ENCODE data around the gene GALNT17. TPM values are rescaled to one million over a fixed set of nuclear protein-coding genes. Genes with fewer than 3 reads are reported as not detected.

Gene GALNT17
- total RNA-seq, 4 donors from 2014 or later = 51.1 to 95.6 (median 69.8) TPM

DNA sequence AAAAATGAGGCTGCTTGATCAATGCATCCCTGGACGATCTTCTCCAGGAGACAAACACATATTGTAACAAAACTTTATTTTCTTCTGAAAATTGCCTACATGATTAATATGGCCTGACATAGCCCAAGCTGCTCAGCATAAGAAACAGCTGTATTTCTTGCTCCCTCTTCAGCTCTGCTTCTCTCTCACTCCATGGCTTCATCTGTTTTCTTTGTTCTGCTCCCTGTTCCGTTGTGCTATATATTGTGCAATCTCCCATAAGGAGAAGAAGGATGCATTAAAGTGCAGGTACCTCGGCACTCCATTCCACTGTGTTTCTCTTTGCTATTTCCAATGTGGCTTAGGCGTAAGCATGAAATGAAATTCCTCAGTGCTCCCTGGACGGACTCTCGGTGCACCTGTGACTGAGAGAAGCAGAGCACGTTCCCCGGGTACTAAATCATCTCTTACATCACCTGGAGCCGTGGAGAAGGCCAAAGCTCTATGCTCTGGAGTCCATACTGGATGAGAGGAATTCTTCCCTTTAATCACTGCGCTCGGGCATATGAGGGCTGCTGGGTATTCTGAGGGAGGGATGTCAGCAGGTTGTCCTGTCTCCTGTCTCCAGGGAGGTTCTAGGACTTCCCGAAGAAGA lies 254.3 kb downstream of the GALNT17 start:
- Histone ChIP-seq H3K36me3 (peaks cover 0 to 12% (median 5%) of the 10 kb centered on the region in 4 donors), H3K27me3 (no peaks in the 10 kb centered on the region), H3K4me1 (no peaks in the 10 kb centered on the region), H3K4me3 (no peak overlapping the region), H3K27ac (replicated peaks in 1 of 4) (no peak overlapping the region), H3K9me3 (no peaks in the 10 kb centered on the region)
- TF ChIP-seq POLR2A (IDR thresholded peaks at IDR 0.05; ENCODE audit: low read depth) (no peak), EP300 (IDR thresholded peaks at IDR 0.05) (no peak), POLR2AphosphoS5 (IDR thresholded peaks at IDR 0.05) (no peak)
- TF ChIP-seq, protein P1, sequence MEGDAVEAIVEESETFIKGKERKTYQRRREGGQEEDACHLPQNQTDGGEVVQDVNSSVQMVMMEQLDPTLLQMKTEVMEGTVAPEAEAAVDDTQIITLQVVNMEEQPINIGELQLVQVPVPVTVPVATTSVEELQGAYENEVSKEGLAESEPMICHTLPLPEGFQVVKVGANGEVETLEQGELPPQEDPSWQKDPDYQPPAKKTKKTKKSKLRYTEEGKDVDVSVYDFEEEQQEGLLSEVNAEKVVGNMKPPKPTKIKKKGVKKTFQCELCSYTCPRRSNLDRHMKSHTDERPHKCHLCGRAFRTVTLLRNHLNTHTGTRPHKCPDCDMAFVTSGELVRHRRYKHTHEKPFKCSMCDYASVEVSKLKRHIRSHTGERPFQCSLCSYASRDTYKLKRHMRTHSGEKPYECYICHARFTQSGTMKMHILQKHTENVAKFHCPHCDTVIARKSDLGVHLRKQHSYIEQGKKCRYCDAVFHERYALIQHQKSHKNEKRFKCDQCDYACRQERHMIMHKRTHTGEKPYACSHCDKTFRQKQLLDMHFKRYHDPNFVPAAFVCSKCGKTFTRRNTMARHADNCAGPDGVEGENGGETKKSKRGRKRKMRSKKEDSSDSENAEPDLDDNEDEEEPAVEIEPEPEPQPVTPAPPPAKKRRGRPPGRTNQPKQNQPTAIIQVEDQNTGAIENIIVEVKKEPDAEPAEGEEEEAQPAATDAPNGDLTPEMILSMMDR (IDR thresholded peaks at IDR 0.05) = no peak
- DNase-seq (ENCODE audit: extremely low spot score) = no peak
- intact Hi-C loops (cut with DNase I) = no loop called here
- WGBS = 77% methylated on average over 12 of the region's 12 CpGs

DNA sequence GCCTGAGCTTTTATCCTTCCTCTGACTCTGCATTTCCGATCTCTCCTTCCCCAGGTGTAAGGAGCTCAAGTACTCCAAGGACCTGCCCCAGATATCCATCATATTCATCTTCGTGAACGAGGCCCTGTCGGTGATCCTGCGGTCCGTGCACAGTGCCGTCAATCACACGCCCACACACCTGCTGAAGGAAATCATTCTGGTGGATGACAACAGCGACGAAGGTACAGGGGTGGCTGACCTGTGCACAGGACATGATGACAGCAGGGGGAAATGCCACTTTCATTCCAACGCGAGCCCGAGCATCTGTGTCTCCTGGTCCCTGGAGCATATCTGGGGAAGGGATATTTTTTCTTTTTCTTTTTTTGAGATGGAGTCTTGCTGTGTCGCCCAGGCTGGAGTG lies 256.2 kb downstream of the GALNT17 start:
- intact Hi-C loops (cut with DNase I) = no loop called here

DNA sequence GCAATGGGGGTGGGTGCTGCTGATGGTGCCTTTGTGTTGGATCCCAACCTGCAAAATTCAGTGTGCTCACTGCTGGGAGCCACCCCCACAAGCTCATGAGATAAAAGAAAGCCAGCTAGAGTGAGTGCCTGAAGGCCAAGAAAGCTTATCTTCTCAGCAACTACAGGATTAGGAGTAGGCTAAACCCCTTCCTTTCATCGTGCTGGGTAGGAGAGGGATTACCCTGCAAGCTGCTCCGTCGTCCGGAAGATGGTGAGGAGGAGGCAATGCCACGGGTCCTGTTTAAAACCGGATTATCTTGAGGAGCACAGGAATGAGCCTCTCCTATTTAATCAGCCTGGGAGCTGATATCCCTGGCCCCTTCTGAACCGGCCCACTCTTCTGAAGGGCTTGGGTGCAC lies 258.0 kb downstream of the GALNT17 start:
- H3K27me3 ChIP-seq = no peaks in the 10 kb centered on the region
- H3K4me1 ChIP-seq = no peaks in the 10 kb centered on the region
- H3K9me3 ChIP-seq = no peaks in the 10 kb centered on the region
- intact Hi-C loops (cut with DNase I) = no loop called here
- no peak overlapping the region for H3K4me3 ChIP-seq
- DNase-seq (ENCODE audit: extremely low spot score) = no peak
- peaks cover 0 to 12% (median 5%) of the 10 kb centered on the region in 4 donors for H3K36me3 ChIP-seq
- whole genome bisulfite sequencing = 90% methylated on average over 7 of the region's 7 CpGs
- TF ChIP-seq POLR2A (IDR thresholded peaks at IDR 0.05; ENCODE audit: low read depth) = no peak
- TF ChIP-seq, protein P1 (IDR thresholded peaks at IDR 0.05) = no peak
- no peak for TF ChIP-seq POLR2AphosphoS5 (IDR thresholded peaks at IDR 0.05)
- no peak for TF ChIP-seq EP300 (IDR thresholded peaks at IDR 0.05)
- no peak overlapping the region for H3K27ac ChIP-seq (replicated peaks in 1 of 4)

More for the DNA sequence above, 256.2 kb downstream of the GALNT17 start:
- DNase-seq (ENCODE audit: extremely low spot score) = no peak
- 90% methylated on average over 14 of the region's 14 CpGs for WGBS
- no peak for TF ChIP-seq POLR2A (IDR thresholded peaks at IDR 0.05; ENCODE audit: low read depth)
- no peak for TF ChIP-seq POLR2AphosphoS5 (IDR thresholded peaks at IDR 0.05)
- TF ChIP-seq, protein P1 (IDR thresholded peaks at IDR 0.05) = no peak
- TF ChIP-seq EP300 (IDR thresholded peaks at IDR 0.05) = no peak
- Histone ChIP-seq H3K27me3 (no peaks in the 10 kb centered on the region), H3K4me1 (no peaks in the 10 kb centered on the region), H3K4me3 (no peak overlapping the region), H3K9me3 (no peaks in the 10 kb centered on the region), H3K36me3 (peaks cover 0 to 12% (median 5%) of the 10 kb centered on the region in 4 donors), H3K27ac (replicated peaks in 1 of 4) (no peak overlapping the region)

DNA sequence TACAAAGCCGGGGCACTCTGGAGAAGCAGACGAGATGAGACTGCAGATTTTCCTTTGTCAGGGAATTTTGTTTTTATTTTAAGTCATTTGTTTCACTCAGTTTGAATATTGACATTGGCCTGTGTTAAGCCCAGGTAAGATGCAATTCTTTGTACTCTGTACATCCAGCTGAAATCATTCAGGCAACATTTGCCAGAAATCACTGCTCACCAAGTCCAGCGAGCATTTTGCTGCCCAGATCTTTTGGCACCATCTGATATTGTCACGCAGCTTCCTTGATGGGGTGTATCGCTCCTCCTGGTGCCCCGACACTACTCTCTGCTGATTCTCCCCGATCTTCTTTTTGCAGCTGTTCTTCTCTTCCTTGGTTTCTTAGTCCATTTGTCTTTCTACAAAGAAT lies 261.7 kb downstream of the GALNT17 start:
- intact Hi-C loops (cut with DNase I) = no loop called here
- no peak for DNase-seq (ENCODE audit: extremely low spot score)
- 83% methylated on average over 7 of the region's 7 CpGs for WGBS
- H3K27ac ChIP-seq (replicated peaks in 1 of 4) = no peak overlapping the region
- H3K4me3 ChIP-seq = no peak overlapping the region
- H3K27me3 ChIP-seq = no peaks in the 10 kb centered on the region
- H3K9me3 ChIP-seq = peaks cover 0 to 6% (median 2%) of the 10 kb centered on the region in 4 donors
- TF ChIP-seq POLR2A (IDR thresholded peaks at IDR 0.05; ENCODE audit: low read depth) = no peak
- TF ChIP-seq EP300 (IDR thresholded peaks at IDR 0.05) = no peak
- TF ChIP-seq POLR2AphosphoS5 (IDR thresholded peaks at IDR 0.05) = no peak
- TF ChIP-seq, protein P1 (IDR thresholded peaks at IDR 0.05) = no peak
- H3K36me3 ChIP-seq = peaks cover 0 to 7% (median 3%) of the 10 kb centered on the region in 4 donors
- H3K4me1 ChIP-seq = no peaks in the 10 kb centered on the region

DNA sequence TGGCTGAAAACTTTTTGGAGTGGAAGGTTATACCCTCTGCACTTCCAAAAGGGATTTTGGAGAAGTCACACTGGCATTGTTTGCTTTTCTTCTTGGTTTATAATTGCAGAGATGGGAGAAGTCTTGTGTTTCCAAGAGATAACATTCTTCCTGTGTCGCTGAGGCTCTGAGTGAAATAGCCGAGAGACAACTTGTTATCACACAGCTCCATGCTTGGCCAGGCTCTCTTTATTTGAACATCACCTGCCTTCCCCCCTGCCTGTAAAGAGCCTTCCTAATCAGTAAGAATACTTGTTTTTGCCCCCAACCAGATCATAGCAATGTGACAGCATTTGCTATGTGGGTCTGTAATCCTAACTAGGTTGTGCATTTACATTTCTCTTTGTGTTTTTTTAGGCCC lies 270.7 kb downstream of the GALNT17 start:
- no peak overlapping the region for H3K27ac ChIP-seq (replicated peaks in 1 of 4)
- H3K9me3 ChIP-seq = no peaks in the 10 kb centered on the region
- peaks cover 0 to 13% (median 7%) of the 10 kb centered on the region in 4 donors for H3K4me1 ChIP-seq
- no peak for TF ChIP-seq POLR2AphosphoS5 (IDR thresholded peaks at IDR 0.05)
- TF ChIP-seq EP300 (IDR thresholded peaks at IDR 0.05) = no peak
- TF ChIP-seq POLR2A (IDR thresholded peaks at IDR 0.05; ENCODE audit: low read depth) = no peak
- TF ChIP-seq, protein P1 (IDR thresholded peaks at IDR 0.05) = no peak
- H3K27me3 ChIP-seq = no peaks in the 10 kb centered on the region
- DNase-seq (ENCODE audit: extremely low spot score) = no peak
- H3K4me3 ChIP-seq = no peak overlapping the region
- 64% methylated on average over 2 of the region's 2 CpGs for WGBS
- no peaks in the 10 kb centered on the region for H3K36me3 ChIP-seq
- intact Hi-C loops (cut with DNase I) = no loop called here

All from esophagus muscularis mucosa (tissue), 4 donors.